GM18907 (cell line): ENCODE results near the gene CBX5.
A peak's percentile ranks its signal among the peaks of the same experiment; 100 is the strongest.
"Not testable (repeated sequence)": the region's sequence is repeated elsewhere in the genome, so short reads cannot be mapped to it uniquely, and the experiment has no call there.

ENCODE experiments used
- ATAC-seq: cut with Tn5 transposase; IDR thresholded peaks from one replicate; pipeline ENCODE4 v1.9.1; 2021; ENCODE audit warnings: mild to moderate bottlenecking, moderate library complexity; ENCODE audit not compliant: unreplicated experiment

The CBX5 gene

DNA sequence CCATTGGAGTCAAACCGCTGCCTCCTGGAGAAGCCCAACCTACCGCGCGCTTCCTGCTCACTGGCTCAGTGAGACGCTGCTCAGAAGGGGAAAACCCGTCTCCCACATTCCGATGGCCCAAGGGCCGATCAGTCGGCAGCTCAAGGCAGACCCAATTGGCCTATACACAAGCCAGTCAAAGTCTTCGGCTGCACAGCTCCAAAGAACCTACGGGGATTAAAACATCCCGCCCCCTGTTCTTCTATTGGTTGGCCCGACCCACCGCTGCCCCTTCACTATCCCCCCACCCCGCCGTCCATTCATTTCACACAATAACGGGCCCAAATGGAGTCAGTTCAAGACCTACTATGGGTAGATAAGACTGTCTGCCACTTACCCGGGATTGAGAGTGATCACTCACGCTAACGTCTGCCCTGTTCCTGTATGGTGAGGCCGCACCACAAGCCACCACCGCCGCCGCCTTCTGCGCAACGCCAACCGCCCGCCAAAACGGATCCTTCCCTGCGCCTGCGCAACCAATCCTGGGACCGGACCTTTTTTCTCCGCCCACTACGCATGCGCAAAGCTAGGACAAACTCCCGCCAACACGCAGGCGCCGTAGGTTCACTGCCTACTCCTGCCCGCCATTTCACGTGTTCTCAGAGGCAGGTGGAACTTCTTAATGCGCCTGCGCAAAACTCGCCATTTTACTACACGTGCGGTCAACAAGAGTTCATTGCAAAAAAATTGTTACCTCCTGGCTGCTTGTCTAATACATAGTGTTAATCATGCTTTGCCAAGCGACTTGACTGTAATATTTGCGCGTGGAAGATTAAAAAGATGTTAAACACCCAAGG, at the start of gene CBX5:
Gene CBX5, minus strand, starts transcription at position 491 of the 836 bp plus-strand sequence. CDS start 22,472 bp downstream, outside the sequence.
- ATAC-seq, result peak; percentile 78

GRCh38 chr12:54328595-54329337, 48.8 kb upstream of the CBX5 start:
- no peak for ATAC-seq

DNA sequence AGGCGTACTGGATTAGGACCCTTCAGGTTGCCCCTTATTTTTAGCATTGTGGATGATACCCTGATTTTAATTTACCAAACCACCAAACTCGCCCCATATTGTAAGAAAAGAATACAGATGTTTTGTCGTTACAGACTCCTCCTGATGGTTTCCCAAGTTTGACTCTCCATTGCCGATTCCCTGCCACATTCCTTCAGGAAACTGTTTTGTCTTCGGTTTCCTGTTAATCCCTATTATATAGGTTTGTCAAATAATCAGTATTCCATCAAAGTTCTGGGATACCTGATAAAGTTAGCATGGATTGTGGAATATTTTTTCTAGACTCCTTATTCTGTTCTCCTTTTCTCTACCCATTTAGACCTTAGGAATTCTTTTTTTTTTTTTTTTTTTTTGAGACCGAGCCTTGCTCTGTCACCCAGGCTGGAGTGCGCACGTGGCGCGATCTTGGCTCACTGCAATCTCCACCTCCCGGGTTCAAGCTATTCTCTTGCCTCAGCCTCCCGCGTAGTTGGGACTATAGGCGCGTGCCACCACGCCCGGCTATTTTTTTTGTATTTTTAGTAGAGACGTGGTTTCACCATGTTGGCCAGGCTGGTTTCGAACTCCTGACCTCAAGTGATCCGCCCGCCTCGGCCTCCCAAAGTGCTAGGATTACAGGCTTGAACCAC, 45.7 kb upstream of the CBX5 start:
- ATAC-seq, result not testable (repeated sequence)

- peak; percentile 98 for ATAC-seq
Observed at GRCh38 chr12:54324617-54325441, 44.9 kb upstream of the CBX5 start, which contains the start of gene COPZ1. Gene COPZ1 (plus strand): TSS chr12:54325131. CDS start chr12:54325164, 33 bp downstream.

GRCh38 chr12:54321363-54321762, 41.4 kb upstream of the CBX5 start:
- ATAC-seq, result no peak

DNA sequence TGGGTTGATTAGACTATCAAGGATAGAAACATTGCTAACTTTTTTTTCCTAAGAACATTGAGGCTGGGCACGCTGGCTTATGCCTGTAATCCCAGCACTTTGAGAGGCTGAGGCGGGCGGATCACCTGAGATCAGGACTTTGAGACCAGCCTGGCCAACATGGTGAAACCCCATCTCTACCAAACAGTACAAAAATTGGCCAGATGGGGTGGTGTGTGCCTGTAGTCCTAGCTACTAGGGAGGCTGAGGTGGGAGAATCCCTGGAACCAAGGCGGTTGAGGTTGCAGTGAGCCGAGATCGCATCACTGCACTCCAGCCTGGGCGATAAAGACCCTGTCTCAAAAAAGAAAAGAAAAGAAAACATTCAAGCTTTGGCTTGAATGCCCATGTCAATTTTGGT, 32.4 kb upstream of the CBX5 start:
- not testable (repeated sequence) for ATAC-seq

DNA sequence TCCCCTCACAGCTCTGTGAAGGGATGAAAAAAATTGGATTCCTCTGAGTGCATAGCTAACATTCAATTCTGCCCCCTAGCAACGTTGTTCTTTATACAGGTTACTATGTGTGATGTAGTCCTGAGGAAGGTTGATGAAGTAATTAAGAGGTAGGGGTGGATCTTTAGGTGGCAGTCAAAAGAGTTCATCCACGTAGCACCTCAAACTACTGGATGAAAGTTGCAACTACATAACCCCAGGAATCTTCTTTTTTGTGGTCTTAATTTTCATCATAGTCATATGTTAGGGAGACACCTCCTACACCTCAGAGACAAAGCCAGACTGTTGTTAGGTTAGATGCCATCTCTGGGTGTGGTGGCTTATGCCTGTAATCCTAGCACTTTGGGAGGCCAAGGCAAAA, 31.1 kb upstream of the CBX5 start:
- ATAC-seq, result no peak

DNA sequence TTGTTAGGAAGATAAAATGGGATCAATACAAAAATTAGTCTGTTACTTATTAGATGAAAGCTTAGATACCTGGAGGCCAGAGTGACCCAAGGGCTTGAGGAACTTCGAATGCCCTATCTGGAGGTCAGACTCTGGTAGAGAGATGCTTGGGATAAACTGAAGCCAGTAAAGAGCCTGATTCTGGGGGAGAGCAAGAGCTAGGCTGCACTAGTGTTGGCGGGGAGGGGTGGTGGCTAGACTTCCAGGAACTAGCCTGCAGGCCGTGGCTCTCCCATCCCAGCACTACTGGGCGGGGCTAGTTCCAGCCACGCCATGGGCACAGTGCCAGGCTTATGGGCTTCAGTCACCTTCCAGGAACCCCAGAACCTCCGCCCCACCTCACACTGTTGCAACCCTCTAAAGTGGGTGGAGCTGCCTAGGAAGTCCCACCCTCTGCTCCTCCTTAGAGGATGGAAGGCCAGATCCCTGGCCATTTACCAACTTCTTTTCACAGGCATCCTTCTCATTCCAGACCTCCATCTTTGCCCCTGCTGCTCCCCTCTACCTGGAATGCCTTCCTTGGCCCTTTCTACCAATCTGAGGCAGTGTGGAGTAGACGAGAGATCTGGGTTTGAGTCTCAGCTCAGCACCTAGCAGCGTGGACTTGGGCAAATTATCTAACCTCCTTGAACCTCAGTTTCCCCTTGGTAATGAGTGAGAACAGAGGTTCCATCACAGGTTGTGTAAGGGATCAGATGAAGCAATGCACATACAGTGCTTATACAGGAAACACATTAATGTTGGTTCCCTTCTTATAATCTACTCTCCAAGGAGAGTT, 27.2 kb upstream of the CBX5 start:
- ATAC-seq, result no peak

- ATAC-seq, result no peak
Observed at GRCh38 chr12:54304187-54304810, 24.4 kb upstream of the CBX5 start.

GRCh38 chr12:54303640-54304039, 23.7 kb upstream of the CBX5 start:
- no peak for ATAC-seq

- ATAC-seq, result no peak
Observed at GRCh38 chr12:54301428-54302048, 21.6 kb upstream of the CBX5 start.

- no peak for ATAC-seq
Observed at GRCh38 chr12:54300732-54301427, 21.0 kb upstream of the CBX5 start, which contains the start of gene NFE2. Gene NFE2 (minus strand): TSS chr12:54301015. CDS start chr12:54295248, 5,767 bp downstream.

- ATAC-seq, result no peak
Observed at GRCh38 chr12:54300225-54300731, 20.4 kb upstream of the CBX5 start.

DNA sequence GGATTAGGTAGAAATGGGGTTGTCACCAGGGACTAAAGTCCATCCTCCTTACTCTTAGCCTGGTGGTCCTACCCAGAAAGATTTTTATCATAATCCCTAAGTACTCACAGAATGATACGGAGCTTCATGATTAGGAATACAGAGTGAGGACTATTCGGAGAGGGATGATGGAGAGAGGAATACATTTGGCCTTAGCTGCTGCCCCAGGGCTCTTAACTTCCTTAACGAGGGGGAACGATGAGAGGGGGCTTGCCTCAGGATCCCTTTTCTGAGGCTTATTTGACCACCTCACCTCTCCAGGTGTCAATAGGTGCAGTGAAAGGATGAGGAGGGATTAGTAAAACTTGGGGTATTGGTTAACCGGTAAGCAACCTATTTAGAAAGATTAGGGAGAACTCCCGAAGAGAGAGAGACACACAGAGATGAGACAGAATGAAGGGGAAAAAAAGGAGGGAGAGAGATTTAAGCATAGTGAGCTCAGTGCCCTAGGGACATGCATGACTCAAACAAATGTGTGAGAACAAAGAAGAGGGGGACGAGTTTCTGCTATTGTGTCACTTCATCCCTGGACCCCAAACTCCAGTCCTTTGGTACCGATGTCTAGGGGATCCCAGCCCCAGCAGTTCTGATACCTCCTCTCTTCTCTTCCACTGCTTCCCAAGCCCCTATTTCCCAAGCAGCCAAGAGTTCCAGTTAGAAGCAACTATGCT, 19.7 kb upstream of the CBX5 start:
- no peak for ATAC-seq

DNA sequence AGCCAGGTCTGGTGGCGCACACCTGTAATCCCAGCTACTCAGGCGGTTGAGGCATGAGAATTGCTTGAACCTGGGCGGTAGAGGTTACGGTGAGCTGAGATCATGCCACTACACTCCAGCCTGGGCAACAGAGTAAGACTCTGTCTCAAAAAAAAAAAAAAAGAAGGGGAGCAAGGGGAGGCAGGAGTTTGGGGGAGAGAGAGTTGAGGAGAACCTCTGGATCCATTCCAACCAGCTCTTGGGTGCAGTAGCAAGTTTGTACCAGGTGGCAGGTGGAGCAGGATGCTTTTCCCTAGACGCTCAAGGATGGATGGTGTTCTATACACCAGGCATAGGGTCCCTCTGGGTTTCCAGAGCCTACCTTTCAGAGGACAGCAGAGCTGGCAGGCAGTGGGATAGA, 19.0 kb upstream of the CBX5 start:
- ATAC-seq, result no peak

- ATAC-seq, result no peak
Observed at GRCh38 chr12:54296393-54297099, 16.6 kb upstream of the CBX5 start.
